Cerebellar cortex (tissue), 1 donor: ENCODE measurements around the gene ADAMTS6.
"Not testable (repeated sequence)": the region's sequence is repeated elsewhere in the genome, so short reads cannot be mapped to it uniquely, and the experiment has no call there.

ENCODE experiments used
- DNase-seq: peaks from one replicate; pipeline ENCODE4 v3.0.0-alpha.2; 2015; ENCODE audit warnings: low spot score

ADAMTS6 gene

GRCh38 chr5:65481635-65482295 lies at the start of gene ADAMTS6:
ADAMTS6 (minus strand) TSS chr5:65481920; CDS start chr5:65473673, 8,247 bp downstream.
- peak; percentile 60 for DNase-seq

GRCh38 chr5:65530904-65531303 lies 49.2 kb upstream of the ADAMTS6 start:
- no peak for DNase-seq

- no peak for DNase-seq
Observed at GRCh38 chr5:65525726-65526125, 44.0 kb upstream of the ADAMTS6 start.

- no peak for DNase-seq
Observed at GRCh38 chr5:65512170-65512937, 30.6 kb upstream of the ADAMTS6 start.

- DNase-seq = no peak
Observed at GRCh38 chr5:65508978-65509377, 27.3 kb upstream of the ADAMTS6 start.

- DNase-seq = no peak
Observed at GRCh38 chr5:65506961-65507360, 25.2 kb upstream of the ADAMTS6 start.

GRCh38 chr5:65489119-65489518 lies 7.4 kb upstream of the ADAMTS6 start:
- no peak for DNase-seq

- not testable (repeated sequence) for DNase-seq
Observed at GRCh38 chr5:65488038-65488687, 6.4 kb upstream of the ADAMTS6 start.

- not testable (repeated sequence) for DNase-seq
Observed at GRCh38 chr5:65486803-65487202, 5.1 kb upstream of the ADAMTS6 start.

GRCh38 chr5:65485405-65485804 lies 3.7 kb upstream of the ADAMTS6 start:
- DNase-seq = no peak

GRCh38 chr5:65483546-65484346 lies 2.0 kb upstream of the ADAMTS6 start:
- DNase-seq = peak; percentile 62

- peak; percentile 43 for DNase-seq
Observed at GRCh38 chr5:65482736-65483545, 1.2 kb upstream of the ADAMTS6 start.

GRCh38 chr5:65482296-65482735 lies 596 bp upstream of the ADAMTS6 start:
- DNase-seq = peak; percentile 37

GRCh38 chr5:65481171-65481581 lies 544 bp downstream of the ADAMTS6 start:
- DNase-seq = no peak

- DNase-seq = peak; percentile 29
Observed at GRCh38 chr5:65480306-65480865, 1.3 kb downstream of the ADAMTS6 start.

GRCh38 chr5:65479527-65479926 lies 2.2 kb downstream of the ADAMTS6 start:
- no peak for DNase-seq

GRCh38 chr5:65478336-65478735 lies 3.4 kb downstream of the ADAMTS6 start:
- no peak for DNase-seq

- no peak for DNase-seq
Observed at GRCh38 chr5:65475895-65476294, 5.8 kb downstream of the ADAMTS6 start.

GRCh38 chr5:65475336-65475735 lies 6.4 kb downstream of the ADAMTS6 start:
- DNase-seq = no peak

- DNase-seq = no peak
Observed at GRCh38 chr5:65474130-65474711, 7.5 kb downstream of the ADAMTS6 start.
